GM18502 (cell line): Measurements from ENCODE around the gene SS18L1.

Experiments used
- ATAC-seq: cut with Tn5 transposase; IDR thresholded peaks from one replicate; pipeline ENCODE4 v1.9.1; 2021; ENCODE audit warnings: mild to moderate bottlenecking; ENCODE audit not compliant: unreplicated experiment, poor library complexity

The SS18L1 gene

GRCh38 chr20:62151225-62151624 is 7.7 kb downstream of the SS18L1 start:
- no peak for ATAC-seq

GRCh38 chr20:62151835-62152364 is 8.3 kb downstream of the SS18L1 start:
- ATAC-seq, result no peak

GRCh38 chr20:62155428-62156253 is 12.1 kb downstream of the SS18L1 start:
- ATAC-seq, result no peak

- ATAC-seq, result no peak
Observed at GRCh38 chr20:62156254-62156556, 12.6 kb downstream of the SS18L1 start.

- ATAC-seq, result no peak
Observed at GRCh38 chr20:62156592-62157386, 13.2 kb downstream of the SS18L1 start.

- ATAC-seq, result no peak
Observed at GRCh38 chr20:62157387-62158087, 14.0 kb downstream of the SS18L1 start.

- no peak for ATAC-seq
Observed at GRCh38 chr20:62158088-62158400, 14.5 kb downstream of the SS18L1 start.

- no peak for ATAC-seq
Observed at GRCh38 chr20:62158541-62158940, 15.0 kb downstream of the SS18L1 start.

- ATAC-seq, result no peak
Observed at GRCh38 chr20:62159052-62159451, 15.5 kb downstream of the SS18L1 start.

GRCh38 chr20:62159839-62160238 is 16.3 kb downstream of the SS18L1 start:
- no peak for ATAC-seq

- no peak for ATAC-seq
Observed at GRCh38 chr20:62160253-62160652, 16.7 kb downstream of the SS18L1 start.

- no peak for ATAC-seq
Observed at GRCh38 chr20:62160876-62161275, 17.3 kb downstream of the SS18L1 start.

GRCh38 chr20:62161347-62161746 is 17.8 kb downstream of the SS18L1 start:
- ATAC-seq, result no peak

GRCh38 chr20:62162765-62163484 is 19.4 kb downstream of the SS18L1 start:
- no peak for ATAC-seq

GRCh38 chr20:62163485-62163865 is 19.9 kb downstream of the SS18L1 start:
- no peak for ATAC-seq

GRCh38 chr20:62163986-62164762 is 20.6 kb downstream of the SS18L1 start:
- no peak for ATAC-seq

GRCh38 chr20:62164879-62165761 is 21.6 kb downstream of the SS18L1 start:
- ATAC-seq, result no peak

- no peak for ATAC-seq
Observed at GRCh38 chr20:62165762-62166399, 22.3 kb downstream of the SS18L1 start.
